HG03095 (cell line): ENCODE data around the gene TF.
"Not testable (repeated sequence)": the region's sequence is repeated elsewhere in the genome, so short reads cannot be mapped to it uniquely, and the experiment has no call there.

Experiments
- ATAC-seq: cut with Tn5 transposase; IDR thresholded peaks from one replicate; pipeline ENCODE4 v1.9.1; 2021; ENCODE audit warnings: moderate library complexity; ENCODE audit not compliant: unreplicated experiment

TF gene

GRCh38 chr3:133745981-133746711 is at the start of gene TF:
TSS of gene TF (plus strand) at chr3:133746393. CDS start at chr3:133746441, 48 bp downstream.
- no peak for ATAC-seq

DNA sequence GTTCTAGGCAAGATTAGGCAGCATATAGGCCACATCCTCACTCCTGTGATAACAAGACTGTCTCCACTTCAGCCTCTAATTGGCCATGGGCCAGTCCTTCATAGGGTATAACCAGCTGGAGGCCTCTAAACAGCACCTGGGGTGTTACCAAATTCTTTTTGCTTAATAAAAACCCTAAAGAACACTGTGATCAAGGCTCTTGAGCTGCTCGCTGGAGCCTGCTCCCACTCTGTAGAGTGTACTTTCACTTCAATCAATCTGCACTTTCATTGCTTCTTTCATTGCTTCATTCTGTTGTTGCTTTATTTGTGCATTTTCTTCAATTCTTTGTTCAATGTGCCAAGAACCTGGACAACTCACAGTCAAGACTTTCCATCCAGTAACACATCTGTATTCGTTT is 48.2 kb upstream of the TF start:
- no peak for ATAC-seq

DNA sequence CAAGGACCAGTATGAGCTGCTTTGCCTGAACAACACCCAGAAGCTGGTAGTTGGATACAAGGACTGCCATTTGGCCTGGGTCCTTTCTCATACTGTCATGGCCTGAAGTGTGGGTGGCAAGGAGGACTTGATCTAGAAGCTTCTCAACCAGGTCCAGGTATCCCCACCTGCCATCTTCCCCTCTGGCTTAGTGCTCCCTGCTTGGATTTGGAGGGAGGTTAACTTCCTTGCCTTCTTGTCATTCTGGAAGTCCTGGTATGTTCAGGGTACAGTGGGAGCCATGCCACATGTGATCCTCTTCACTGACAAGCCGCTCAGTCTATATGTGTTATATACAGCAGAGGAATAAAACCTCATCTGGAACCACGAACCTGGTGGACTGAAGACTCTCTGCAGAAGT is 46.7 kb upstream of the TF start:
- ATAC-seq = no peak

GRCh38 chr3:133699903-133700302 is 46.3 kb upstream of the TF start:
- ATAC-seq = no peak

- ATAC-seq = no peak
Measured at GRCh38 chr3:133700351-133700750, 45.8 kb upstream of the TF start.

DNA sequence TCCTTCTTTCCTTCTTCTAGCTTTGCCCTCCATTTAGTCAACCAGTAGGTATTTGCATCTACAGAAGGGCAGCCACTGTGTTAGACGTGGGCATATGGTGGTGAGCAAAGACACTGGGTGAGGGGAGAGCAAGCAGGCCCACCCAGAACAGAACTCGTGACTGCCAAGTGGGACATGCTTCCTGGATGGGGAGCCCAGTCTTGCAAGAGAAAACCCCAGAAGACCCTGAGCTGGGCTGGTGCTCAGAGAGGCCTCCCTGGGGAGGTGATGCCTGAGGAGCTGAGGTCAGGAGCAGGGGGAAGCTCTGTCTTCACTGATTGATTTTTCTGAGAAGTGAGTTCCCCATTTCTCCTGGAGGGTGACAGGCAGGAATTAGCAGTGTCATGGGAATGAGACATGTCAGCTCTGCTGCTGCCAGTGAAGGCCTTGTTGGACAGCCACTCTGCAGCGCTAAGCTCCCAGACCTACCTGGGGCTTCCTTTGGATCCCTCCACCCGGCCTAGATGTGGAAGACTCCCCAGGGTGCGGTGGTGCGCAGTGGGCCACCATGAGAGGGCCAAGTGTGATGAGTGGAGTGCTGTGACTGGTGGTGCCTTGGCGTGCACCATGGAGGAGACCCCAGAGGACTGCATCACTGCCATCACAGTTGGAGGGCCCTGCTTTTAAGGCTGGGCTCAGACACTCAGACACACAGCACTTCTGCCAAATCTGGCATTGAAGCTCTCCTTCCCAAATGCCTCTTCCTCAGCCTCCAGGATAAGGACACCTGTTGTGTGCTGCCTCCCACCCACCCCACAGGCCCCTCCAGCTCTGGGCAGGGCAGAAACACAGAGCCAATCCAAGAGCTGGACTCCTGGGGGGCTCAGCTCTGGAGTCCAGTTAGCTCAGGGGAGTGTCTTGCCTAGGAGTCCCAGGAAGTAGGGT is 44.5 kb upstream of the TF start:
- no peak for ATAC-seq

DNA sequence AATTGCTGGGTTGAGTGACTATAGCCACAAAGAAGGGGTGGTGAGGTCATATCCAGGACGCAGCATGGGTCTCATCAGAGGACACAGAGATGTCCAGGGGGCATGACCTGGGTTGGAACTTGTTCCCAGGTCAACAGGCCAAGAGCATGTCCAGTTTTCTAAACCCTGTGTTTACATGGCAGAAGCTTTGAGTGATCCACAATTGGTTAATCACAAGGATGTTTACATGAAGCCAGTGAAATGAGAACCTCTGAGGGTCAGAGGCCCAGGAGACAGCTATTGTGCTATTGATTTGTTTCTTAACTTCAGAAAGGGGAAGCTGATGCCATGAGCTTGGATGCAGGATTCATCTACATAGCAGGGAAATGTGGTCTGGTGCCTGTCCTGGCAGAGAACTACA is 42.3 kb upstream of the TF start:
- no peak for ATAC-seq

- ATAC-seq = no peak
Measured at GRCh38 chr3:133706033-133706432, 40.2 kb upstream of the TF start.

DNA sequence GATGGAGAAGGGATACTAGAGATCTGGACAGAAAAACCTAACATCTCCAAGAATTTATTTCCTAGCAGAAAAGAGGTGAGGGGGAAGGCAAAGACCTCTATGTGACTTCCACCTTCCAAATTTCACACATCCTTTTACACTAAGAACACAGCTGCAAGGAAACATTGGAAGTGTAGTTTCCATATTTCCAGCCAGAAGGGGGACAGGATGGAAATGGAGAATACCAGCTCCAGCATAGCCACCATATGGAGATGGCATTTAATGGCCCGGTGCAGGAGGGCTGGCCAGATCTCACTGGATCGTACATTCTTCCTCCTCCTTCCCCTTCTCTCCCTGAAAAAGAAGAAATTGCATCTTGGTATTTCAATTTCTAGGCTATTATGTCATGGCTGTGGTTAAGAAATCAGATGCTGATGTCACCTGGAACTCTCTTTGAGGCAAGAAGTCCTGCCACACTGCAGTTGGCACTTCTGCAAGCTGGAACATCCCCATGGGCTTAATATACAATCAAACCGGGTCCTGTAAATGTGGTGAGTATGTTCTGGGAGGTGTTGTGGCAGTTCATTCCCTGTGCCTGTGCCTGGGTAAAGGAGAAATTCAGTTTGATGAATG is 36.9 kb upstream of the TF start:
- no peak for ATAC-seq

DNA sequence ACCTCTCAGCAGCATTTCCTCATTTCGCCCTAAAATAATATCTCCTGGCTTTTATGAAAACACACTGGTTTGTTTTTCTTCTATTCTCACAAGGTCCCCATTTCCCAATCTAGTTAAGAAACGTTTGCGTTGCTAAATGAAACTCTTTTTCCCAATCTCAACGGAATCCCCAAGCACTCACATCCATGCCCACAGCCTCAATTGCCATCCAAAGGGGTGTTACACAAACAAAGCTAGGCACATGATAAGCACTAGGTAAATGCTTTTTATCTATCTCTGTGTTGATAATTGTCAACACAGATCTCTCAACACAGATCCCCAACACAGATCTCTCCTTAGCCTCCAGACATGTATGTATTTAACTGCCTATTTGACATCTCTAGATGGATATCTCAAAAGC is 35.2 kb upstream of the TF start:
- ATAC-seq = no peak

GRCh38 chr3:133712017-133712416 is 34.2 kb upstream of the TF start:
- no peak for ATAC-seq

- no peak for ATAC-seq
Measured at GRCh38 chr3:133713347-133713746, 32.8 kb upstream of the TF start.

GRCh38 chr3:133717424-133717823 is 28.8 kb upstream of the TF start:
- ATAC-seq = no peak

DNA sequence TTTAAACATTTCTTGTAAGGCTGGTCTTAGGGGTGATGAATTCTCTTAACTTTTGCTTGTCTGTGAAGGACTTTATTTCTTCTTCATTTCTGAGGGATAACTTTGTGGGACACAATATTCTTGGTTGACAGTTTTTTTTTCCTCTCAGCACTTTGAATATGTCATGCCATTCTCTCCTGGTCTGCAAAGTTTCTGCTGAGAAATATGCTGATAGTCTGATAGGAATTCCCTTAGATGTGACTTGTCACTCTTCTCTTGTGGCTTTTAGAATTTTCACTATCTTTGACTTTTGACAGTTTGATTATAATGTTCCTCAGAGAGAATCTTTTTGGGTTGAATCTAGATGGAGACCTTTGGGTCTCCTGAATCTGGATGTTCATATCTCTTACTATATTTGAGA is 23.3 kb upstream of the TF start:
- ATAC-seq = no peak

DNA sequence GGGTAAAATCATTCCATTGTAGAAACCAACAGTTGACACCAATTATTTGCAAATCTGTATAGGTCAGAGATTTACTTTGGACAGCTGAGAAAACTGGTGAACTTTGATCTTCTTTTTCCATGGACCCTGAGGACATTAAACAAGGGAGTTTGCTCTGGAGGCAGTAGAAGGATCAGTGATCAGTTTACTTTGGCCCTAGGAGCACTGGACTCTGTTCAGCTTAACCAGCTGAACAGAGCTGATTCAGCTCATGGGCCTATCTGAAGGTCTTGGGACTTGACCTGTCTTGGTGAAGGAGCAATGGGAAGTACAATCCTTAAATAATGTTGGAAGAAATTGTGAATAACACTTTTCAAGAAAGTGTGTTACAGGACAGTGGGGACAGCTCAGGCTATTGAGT is 15.2 kb upstream of the TF start:
- no peak for ATAC-seq

GRCh38 chr3:133732231-133732630 is 14.0 kb upstream of the TF start:
- ATAC-seq = not testable (repeated sequence)

GRCh38 chr3:133733226-133733625 is 13.0 kb upstream of the TF start:
- ATAC-seq = no peak

GRCh38 chr3:133734305-133734704 is 11.9 kb upstream of the TF start:
- no peak for ATAC-seq

- ATAC-seq = no peak
Measured at GRCh38 chr3:133742351-133743091, 3.7 kb upstream of the TF start.

GRCh38 chr3:133744241-133744640 is 2.0 kb upstream of the TF start:
- no peak for ATAC-seq

GRCh38 chr3:133745108-133745507 is 1.1 kb upstream of the TF start:
- no peak for ATAC-seq
